Activated CD4-positive, alpha-beta T cell treated with anti-CD3 and anti-CD28 coated beads for 24 hours (primary cell): Measurements from ENCODE around the gene SF3A2.
"Not testable (repeated sequence)": the region's sequence is repeated elsewhere in the genome, so short reads cannot be mapped to it uniquely, and the experiment has no call there.

Experiments used
- DNase-seq, 2 donors: peaks; one replicate each; pipeline ENCODE4 v3.0.0-alpha.2; 2020; ENCODE audit warnings: low read depth in 2 of 2

Gene SF3A2

DNA sequence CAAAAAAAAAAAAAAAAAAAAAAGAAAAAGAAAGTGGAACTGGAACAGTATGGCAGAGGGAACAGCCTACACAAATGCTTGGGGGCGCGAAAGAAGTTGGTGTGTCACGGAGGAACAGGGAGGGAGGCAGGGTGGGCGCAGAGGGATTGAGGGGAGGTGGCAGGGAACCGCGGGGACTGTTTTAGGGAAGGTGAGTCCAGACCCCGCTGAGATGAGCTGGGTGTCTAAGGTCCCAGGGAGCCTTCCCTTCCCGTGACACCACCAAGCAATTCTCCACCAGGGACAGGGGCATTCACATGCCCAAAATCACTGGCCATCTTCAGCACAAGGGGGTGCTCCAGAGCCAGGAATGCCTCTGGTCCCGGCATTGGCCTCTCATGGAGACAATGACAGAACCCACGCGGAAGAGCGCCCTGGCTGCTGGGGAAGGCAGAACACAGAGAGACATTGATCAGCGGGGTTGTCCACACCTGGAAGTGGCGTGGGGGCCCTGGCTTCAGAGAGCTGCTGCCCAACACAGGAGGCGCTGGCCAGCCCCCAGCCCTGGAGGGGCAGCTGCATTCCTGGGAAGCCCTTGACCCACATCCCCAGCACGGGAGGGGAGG is 38.4 kb downstream of the SF3A2 start:
- no peak for DNase-seq

- no peak for DNase-seq
Observed at GRCh38 chr19:2275588-2276428, 39.2 kb downstream of the SF3A2 start.

- no peak for DNase-seq
Observed at GRCh38 chr19:2276429-2276986, 39.9 kb downstream of the SF3A2 start.

DNA sequence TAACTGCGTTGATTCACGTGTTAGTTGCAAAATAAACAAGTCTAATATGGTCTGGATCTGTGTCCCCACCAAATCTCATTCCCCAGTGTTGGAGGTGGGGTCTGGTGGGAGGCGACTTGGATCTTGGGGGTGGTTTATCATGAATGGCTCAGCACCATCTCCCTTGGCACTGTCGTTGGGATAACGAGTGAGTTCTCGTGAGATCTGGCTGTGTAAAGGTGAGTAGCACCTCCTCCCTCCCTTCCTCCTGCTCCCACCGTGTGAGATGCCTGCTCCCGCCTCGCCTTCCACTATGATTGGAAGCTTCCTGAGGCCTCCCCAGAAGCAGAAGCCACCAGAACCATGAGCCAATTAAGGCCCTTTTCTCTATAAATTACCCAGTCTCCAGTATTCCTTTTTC is 40.5 kb downstream of the SF3A2 start:
- DNase-seq: no peak

DNA sequence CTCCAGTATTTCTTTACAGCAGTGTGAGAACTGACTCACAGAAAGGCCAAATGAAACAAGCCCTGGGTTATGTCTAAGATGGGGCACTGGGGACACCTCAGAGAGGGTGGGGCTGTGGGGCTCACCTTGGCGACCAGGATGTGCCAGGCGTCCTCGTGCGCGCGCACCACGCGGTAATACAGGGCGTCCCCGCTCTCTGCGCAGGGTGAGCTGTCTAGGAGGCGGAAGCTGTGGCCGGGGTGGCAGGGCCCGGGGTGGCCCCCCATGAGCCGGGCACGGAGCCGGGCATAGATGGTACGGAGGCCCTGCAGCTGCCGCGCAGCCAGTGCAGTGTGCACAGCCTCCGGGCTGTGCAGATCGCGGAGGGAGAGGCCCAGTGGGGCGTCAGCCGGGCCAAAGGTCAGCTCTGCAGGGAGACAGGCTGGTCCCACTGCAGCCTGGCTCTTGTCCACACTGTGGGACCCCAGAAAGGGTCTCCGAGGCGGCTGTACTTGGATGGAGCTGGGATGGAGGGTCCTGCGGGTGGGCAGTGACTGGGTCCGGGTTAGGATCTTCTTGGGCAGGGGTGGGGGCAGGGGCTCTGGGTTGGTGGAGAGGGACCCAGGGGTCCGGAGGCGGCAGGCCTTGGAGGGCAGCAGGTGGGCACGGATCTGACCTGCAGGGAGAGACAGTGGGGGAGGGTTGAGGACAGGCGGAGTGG is 42.0 kb downstream of the SF3A2 start:
- no peak for DNase-seq

GRCh38 chr19:2280633-2281264 is 44.1 kb downstream of the SF3A2 start:
- DNase-seq: no peak

GRCh38 chr19:2281265-2282061 is 44.8 kb downstream of the SF3A2 start:
- DNase-seq: not testable (repeated sequence)

DNA sequence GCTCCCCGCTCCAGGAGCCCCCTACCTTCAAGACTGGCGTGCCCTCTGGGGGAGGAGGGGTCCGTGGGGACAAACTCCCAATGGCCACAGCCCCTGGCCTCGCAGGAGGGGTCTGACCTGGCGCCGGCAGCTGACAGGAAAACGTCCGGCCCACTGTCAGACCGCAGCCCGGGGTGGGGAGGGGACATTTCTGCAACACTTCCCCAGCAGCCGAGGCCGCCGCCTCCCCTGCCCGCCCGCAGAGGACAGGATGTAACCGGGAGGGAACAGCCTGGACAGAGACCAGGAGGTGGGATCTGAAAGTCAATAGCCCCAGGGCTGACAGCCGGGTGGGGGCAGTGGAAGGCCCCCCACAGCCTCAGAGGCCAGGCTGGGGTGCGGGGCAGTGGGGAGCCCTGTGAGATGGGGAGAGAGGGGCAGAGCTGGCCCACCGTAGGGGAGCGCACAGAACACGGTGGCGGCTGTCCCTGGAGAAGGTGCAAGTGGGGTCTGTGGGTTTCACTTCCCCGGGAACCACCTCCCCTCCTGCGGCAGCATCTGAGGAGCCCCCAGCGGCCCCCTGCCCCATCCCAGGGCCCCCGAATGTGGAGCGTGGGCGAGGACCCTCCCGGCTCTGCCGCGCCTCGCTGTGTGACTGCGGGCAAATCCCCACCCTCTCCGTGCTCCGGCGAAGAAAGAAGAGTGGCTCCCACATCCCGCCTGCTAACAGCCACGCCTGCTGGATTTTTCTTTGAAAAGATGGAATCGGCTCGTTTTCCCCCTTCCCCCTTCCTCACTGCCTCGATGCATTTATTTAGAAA is 45.6 kb downstream of the SF3A2 start, which contains the start of gene PEAK3:
PEAK3 (minus strand) TSS at position 114 of the 800 bp plus-strand sequence. CDS start 1,244 bp downstream, outside the sequence.
- no peak for DNase-seq

GRCh38 chr19:2282862-2283237 is 46.2 kb downstream of the SF3A2 start:
- DNase-seq: no peak

- no peak for DNase-seq
Observed at GRCh38 chr19:2283835-2284507, 47.3 kb downstream of the SF3A2 start.

DNA sequence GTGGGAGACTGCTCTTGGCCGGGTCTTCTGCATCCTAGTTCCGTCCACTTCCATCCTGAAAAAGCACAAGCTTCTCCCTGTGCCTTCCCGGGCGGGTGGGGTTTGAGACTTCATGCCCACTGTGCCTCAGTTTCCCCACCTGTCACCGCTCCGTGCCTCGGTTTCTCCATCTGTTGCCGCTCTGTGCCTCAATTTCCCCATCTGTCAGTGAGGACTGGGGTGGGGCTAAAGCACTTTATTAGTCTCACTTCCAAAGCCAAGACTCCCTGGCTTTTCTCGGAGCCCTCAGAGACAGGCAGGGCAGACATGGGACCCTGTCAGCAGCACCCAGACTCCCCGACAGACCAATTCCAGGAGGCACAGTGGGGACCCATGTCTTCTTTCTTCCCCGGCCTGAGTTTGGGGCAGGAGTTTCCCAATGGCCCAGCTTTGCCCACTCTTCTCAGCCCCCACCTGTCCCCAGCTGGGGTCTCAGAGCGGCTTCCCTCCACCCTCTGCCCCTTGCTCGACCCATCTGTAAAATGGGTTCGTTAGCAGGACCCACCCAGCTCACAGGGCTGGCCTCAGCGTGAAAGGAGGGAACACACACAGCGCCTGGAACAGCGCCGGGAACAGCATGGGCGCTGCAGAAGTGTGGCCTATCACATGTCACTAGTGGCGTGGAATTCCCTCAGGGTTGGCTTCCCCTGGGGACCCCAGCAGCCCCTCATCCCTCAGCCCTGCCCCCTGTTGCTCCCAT is 49.9 kb downstream of the SF3A2 start:
- DNase-seq: no peak

DNA sequence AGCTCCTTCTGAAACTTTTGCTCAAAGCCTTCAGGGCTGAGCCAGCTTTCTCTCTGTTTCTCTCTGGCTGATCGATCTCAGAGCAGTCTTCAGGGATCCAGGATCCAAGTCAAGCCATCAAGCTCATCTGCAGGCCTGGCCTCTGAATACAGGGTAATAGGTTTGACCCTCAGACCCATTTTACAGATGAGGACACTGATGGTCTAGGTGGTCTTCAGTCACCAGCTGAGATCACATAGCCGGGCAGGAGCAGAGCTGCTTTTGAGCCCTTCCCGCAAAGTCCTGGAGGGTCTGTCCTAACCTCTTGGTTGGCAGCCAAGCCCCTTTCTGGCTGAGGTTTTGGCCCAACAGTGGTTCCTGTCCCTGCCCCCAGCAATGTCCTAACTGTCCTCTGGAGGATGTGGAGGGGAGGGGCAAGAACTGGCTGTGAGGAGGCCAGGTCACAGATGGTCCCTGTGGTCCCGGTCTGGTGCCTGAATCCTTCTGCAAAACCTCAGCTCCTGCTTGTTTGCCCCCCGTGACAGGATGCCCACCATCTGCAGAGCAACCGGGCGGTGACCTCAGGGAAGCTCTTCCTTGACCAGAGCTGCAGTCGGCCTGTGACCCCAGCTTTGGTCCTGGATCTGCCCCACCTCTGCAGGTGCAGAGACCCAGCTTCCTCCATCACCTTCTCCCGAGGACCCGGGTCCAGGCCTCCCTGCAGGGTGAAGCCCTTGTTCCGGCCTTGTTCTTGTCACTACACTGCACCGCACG is 51.1 kb downstream of the SF3A2 start:
- DNase-seq: no peak

DNA sequence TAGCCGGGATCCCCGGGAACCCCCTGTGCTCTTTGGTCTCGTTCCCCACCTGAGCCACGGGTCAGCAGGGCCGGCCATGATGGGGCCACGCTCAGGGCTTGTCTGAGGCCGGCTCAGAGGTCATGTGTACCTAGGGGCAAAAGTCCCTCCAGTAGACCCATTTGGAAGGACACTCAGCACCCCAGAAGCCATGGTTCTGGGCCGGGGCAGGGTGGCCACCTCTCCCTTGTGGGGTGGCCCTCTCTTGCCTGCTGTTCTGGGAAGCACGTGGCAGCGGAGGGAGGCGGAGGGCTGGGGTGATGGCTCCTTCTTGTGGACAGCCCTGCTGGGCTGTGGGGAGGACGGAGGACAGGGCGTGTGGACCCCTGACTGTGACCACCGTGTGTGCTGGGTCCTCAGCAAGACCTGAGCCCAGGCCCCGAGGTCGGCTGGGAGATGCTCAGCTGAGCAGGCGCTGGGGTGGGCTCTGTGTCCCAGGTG is 51.8 kb downstream of the SF3A2 start:
- no peak for DNase-seq

- DNase-seq: no peak
Observed at GRCh38 chr19:2288818-2289713, 52.4 kb downstream of the SF3A2 start.

DNA sequence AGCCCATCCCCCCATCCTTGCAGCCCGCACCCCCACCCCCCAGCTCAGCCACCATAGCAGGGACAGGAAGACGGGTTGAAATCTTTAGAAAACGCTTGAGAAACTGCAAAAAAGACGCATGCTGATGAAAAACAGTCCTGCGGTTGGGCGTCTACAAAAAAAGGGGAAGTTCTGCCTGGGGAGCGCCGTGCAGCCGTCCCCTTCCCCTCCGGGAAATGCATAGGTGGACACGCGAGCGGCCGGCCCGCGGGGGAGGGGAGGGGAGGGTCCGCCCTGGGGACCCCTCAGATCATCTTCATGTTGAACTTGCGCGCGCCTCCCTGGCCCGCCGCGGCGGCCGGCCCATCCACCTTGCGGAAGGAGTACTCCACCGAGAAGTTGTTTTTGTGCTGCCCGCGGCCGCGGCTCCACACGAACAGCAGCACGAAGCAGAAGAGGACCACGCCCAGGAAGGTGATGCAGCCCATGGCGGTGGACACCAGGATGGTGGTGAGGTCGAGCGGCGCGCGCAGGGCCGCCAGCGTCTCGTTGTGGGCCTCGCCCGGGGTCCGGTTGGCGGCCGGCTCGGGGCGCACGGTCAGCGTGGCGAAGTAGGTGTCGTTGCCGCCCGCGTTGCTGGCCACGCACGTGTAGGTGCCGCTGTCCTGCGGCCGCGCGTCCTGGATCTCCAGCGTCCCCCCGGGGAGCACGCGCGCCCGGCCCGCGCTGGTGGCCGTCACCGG is 53.3 kb downstream of the SF3A2 start:
- DNase-seq: no peak

DNA sequence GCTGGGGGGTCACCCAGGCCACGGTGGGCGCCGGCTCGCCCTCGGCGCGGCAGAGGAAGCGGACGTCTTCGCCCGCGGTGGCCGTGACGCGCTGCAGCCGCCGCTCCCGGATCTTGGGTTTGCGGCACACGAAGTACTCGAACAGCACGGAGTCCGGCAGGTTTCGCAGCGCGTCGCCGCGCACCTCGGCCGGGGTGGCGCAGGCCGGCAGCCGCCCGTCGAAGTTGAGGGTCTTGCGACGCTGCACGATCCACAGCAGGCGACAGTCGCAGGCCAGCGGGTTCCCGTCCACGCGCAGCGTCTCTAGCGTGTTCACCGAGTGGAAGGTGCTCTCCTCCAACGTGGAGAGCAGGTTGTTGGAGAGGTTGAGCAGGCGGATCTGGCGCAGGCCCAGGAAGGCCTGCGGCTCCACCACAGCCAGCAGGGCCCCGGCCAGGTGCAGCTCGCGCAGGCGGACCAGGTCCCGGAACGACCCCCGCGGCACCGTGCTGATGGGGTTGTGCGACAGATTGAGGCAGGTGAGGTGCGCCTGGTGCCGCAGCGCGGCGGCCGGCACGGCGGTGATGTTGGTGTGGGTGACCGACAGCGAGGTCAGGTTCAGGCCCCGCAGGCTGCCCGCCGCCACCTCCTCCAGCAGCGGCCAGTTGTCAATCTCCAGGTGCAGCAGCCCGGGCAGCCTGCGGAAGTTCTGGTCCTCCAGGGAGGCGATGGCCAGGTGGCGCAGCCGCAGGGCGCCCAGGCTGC is 54.0 kb downstream of the SF3A2 start:
- no peak for DNase-seq
